ENCODE measurements around the gene RGS6. TPM values are rescaled to one million over a fixed set of nuclear protein-coding genes. Genes with fewer than 3 reads are reported as not detected.

Gene RGS6
- total RNA-seq, 2 experiments from 2014 or later: not detected

DNA sequence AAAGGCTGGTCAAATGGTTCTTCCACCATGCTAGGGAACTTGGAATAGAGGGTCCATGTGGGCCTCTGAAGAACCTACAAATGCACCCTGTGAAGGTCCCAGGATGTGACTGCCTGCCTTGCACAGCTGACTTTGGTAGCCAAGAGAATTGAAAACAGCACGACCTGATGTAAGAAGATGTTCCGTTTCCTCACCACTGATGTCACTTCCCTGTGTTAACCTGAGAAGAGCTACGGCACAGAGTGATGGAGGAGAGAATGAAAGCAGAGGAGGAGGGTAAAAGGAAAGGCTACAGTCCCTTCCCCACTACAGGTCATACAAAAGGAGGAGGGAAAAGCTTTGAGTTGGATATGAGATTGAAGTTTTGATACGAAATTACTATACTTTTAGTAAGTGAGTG lies 328.8 kb downstream of the RGS6 start:
- DNase-seq (ENCODE audit: low spot score): no peak
- H3K4me2 ChIP-seq (ENCODE audit: low read length): no peak overlapping the region
- no peaks in the 10 kb centered on the region for H3K4me1 ChIP-seq (ENCODE audit: insufficient read depth, low read length, poor library complexity, severe bottlenecking)
- ChIA-PET POLR2A (no interaction called here), CTCF (ENCODE audit: unreplicated experiment) (no interaction called here)
- no peak overlapping the region for H2AFZ ChIP-seq (ENCODE audit: low read length)
- intact Hi-C loops (cut with micrococcal nuclease; ENCODE audit: unreplicated experiment): no loop called here
- H3K9me2 ChIP-seq (ENCODE audit: insufficient read depth, low read length): no peaks in the 10 kb centered on the region
- no TSS peak for BruUV-seq (replicated peaks)
- H3K9me3 ChIP-seq (ENCODE audit: low read length): 0 out of 2 replicates have a peak, but pooled peaks cover 1% of the 10 kb centered on the region
- H3K36me3 ChIP-seq (ENCODE audit: insufficient read depth, low read length): no peaks in the 10 kb centered on the region
- no peak overlapping the region for H3K27ac ChIP-seq (ENCODE audit: low read depth, low read length, poor library complexity, severe bottlenecking)
- TF ChIP-seq, protein P1, sequence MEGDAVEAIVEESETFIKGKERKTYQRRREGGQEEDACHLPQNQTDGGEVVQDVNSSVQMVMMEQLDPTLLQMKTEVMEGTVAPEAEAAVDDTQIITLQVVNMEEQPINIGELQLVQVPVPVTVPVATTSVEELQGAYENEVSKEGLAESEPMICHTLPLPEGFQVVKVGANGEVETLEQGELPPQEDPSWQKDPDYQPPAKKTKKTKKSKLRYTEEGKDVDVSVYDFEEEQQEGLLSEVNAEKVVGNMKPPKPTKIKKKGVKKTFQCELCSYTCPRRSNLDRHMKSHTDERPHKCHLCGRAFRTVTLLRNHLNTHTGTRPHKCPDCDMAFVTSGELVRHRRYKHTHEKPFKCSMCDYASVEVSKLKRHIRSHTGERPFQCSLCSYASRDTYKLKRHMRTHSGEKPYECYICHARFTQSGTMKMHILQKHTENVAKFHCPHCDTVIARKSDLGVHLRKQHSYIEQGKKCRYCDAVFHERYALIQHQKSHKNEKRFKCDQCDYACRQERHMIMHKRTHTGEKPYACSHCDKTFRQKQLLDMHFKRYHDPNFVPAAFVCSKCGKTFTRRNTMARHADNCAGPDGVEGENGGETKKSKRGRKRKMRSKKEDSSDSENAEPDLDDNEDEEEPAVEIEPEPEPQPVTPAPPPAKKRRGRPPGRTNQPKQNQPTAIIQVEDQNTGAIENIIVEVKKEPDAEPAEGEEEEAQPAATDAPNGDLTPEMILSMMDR (conservative IDR thresholded peaks at IDR 0.05; ENCODE audit: low read length): no peak
- no peak for TF ChIP-seq EZH2phosphoT487 (IDR thresholded peaks at IDR 0.05; ENCODE audit: borderline replicate concordance, low read depth, low read length)
- H3K4me3 ChIP-seq (ENCODE audit: low read depth, low read length, poor library complexity, severe bottlenecking): no peak overlapping the region
- H3K79me2 ChIP-seq (ENCODE audit: insufficient read depth, low read depth, low read length): no peaks in the 10 kb centered on the region
- H4K20me1 ChIP-seq (ENCODE audit: insufficient read depth, low read length): no peaks in the 10 kb centered on the region

DNA sequence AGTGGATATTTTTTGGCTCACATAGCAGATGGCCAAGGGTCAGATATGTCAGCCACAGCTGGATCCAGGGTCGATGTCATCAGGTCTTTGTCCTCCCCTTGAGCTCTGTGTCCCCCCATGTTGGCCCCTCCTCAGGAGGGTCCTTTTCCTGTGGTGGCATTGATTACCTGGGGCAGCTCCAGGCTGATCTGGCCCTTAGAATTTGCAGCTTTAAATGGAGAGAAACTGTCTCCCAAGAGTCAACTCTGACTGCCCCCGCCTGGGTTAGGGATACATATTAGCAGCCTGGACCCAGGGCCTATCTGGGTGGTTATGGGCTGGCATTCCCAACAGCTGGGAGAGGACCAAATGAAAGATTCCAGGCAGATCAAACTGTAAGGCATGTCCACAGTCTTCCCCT lies 330.5 kb downstream of the RGS6 start:
- no peak overlapping the region for H2AFZ ChIP-seq (ENCODE audit: low read length)
- H3K9me2 ChIP-seq (ENCODE audit: insufficient read depth, low read length): no peaks in the 10 kb centered on the region
- no peaks in the 10 kb centered on the region for H3K36me3 ChIP-seq (ENCODE audit: insufficient read depth, low read length)
- POLR2A ChIA-PET: no interaction called here
- BruUV-seq (replicated peaks): no TSS peak
- no peak overlapping the region for H3K4me3 ChIP-seq (ENCODE audit: low read depth, low read length, poor library complexity, severe bottlenecking)
- TF ChIP-seq, protein P1 (conservative IDR thresholded peaks at IDR 0.05; ENCODE audit: low read length): no peak
- TF ChIP-seq EZH2phosphoT487 (IDR thresholded peaks at IDR 0.05; ENCODE audit: borderline replicate concordance, low read depth, low read length): no peak
- intact Hi-C loops (cut with micrococcal nuclease; ENCODE audit: unreplicated experiment): no loop called here
- H3K27ac ChIP-seq (ENCODE audit: low read depth, low read length, poor library complexity, severe bottlenecking): no peak overlapping the region
- H3K4me1 ChIP-seq (ENCODE audit: insufficient read depth, low read length, poor library complexity, severe bottlenecking): no peaks in the 10 kb centered on the region
- H3K79me2 ChIP-seq (ENCODE audit: insufficient read depth, low read depth, low read length): no peaks in the 10 kb centered on the region
- no peaks in the 10 kb centered on the region for H4K20me1 ChIP-seq (ENCODE audit: insufficient read depth, low read length)
- no peaks in the 10 kb centered on the region for H3K9me3 ChIP-seq (ENCODE audit: low read length)
- CTCF ChIA-PET (ENCODE audit: unreplicated experiment): no interaction called here
- H3K4me2 ChIP-seq (ENCODE audit: low read length): no peak overlapping the region
- no peak for DNase-seq (ENCODE audit: low spot score)

DNA sequence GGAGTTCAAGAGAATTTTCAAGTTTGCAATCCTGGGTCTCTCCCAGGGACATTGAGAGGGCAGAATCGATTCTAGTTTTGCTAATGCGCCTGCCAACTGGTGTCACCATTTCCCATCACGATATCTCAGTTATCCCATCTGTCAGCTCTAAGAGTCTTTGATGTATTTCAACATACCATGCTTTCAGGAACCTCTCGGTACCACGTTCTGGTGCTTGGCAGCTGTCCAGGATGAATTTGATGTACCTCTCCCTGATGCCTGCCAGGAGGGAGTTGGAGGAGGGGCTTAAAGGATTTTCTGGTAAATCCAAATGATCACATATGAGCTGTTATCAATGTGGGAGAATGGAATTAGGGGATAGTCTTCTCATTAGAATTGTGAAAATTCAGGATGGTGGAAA lies 332.5 kb downstream of the RGS6 start:
- H3K36me3 ChIP-seq (ENCODE audit: insufficient read depth, low read length): no peaks in the 10 kb centered on the region
- H3K9me3 ChIP-seq (ENCODE audit: low read length): no peaks in the 10 kb centered on the region
- no peaks in the 10 kb centered on the region for H3K4me1 ChIP-seq (ENCODE audit: insufficient read depth, low read length, poor library complexity, severe bottlenecking)
- ChIA-PET CTCF (ENCODE audit: unreplicated experiment) (no interaction called here), POLR2A (no interaction called here)
- H3K4me2 ChIP-seq (ENCODE audit: low read length): no peak overlapping the region
- H3K79me2 ChIP-seq (ENCODE audit: insufficient read depth, low read depth, low read length): no peaks in the 10 kb centered on the region
- DNase-seq (ENCODE audit: low spot score): no peak
- no peaks in the 10 kb centered on the region for H4K20me1 ChIP-seq (ENCODE audit: insufficient read depth, low read length)
- intact Hi-C loops (cut with micrococcal nuclease; ENCODE audit: unreplicated experiment): no loop called here
- TF ChIP-seq, protein P1 (conservative IDR thresholded peaks at IDR 0.05; ENCODE audit: low read length): no peak
- no peak for TF ChIP-seq EZH2phosphoT487 (IDR thresholded peaks at IDR 0.05; ENCODE audit: borderline replicate concordance, low read depth, low read length)
- no peak overlapping the region for H2AFZ ChIP-seq (ENCODE audit: low read length)
- no TSS peak for BruUV-seq (replicated peaks)
- H3K4me3 ChIP-seq (ENCODE audit: low read depth, low read length, poor library complexity, severe bottlenecking): no peak overlapping the region
- H3K9me2 ChIP-seq (ENCODE audit: insufficient read depth, low read length): no peaks in the 10 kb centered on the region
- no peak overlapping the region for H3K27ac ChIP-seq (ENCODE audit: low read depth, low read length, poor library complexity, severe bottlenecking)

Data from OCI-LY7 (cell line).